Cerebellar cortex (tissue), 1 donor: ENCODE results near the gene KRTAP2-4.
"Not testable (repeated sequence)": the region's sequence is repeated elsewhere in the genome, so short reads cannot be mapped to it uniquely, and the experiment has no call there.

ENCODE experiments used
- DNase-seq: peaks from one replicate; pipeline ENCODE4 v3.0.0-alpha.2; 2015; ENCODE audit warnings: low spot score

Gene KRTAP2-4, protein sequence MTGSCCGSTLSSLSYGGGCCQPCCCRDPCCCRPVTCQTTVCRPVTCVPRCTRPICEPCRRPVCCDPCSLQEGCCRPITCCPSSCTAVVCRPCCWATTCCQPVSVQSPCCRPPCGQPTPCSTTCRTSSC

DNA sequence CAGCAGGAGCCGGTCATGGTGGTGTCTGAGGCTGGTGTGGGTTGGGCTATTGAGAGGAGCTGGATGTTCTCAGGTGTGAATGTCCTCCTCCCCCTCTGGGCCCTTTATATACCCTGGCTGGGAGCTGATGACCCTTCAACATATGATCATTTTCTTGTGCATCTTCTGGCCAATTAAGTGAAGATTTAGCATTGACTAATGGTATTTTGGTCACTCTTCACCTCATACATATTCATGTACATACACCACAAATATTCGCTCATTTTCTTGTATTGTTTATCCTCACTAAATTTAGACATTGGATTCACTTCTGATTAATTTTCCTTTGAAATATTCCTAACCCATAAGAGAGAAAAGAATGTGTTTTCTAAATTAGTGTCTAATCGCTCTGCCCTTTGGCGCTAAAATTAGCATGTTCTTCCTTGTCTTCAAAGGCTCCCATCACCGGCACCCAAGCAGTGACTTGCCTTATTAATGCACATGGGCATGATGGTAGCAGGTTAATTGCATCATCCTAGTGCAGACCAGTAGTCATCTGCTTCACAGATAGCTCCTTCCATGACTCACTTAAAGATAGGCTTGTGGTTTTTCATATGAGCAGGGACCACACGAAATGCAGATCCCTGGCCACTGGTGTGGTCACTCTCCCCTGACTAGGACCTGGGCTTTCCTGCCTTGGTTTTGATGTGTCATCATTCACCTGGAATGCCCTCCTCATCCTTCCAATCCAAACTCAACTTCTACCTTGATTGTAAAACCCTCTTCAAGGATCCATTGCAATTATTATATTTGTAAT, at the start of gene KRTAP2-4:
TSS of gene KRTAP2-4 (minus strand) at position 51 of the 796 bp plus-strand sequence. CDS start at position 17, 34 bp downstream.
- DNase-seq = no peak

DNA sequence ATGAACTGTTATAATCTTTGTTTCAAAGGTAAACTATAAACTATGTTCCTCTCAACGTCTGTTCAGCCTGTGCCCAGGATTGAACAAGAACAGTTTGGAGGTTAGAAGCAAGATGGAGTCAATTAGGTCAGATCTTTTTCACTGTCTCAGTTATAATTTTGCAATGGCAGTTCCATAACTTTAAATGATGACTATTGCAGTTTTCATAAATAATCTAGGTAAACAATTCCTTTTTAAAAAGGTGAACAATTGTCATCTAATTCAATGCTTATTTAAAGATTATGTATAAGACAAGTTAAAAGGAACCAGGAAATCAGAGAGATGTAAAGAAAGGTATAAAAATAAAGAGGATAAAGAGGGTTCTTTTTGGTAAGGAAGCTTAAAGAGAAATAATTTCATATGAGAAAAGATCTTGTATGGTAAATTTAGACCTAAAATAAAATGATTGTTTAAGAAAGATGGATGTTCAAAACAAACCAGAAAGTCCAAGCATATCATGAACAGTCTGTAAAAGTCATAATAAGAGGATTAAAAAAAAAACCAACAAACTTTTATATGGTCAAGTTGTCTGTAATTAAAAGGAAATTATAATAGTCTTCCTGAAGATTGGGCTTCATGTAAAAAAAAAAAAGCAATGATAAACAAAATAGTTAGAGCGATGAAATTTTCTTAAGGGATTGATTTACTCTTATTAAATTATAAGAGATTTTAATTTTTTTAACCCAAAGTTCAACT, 45.6 kb upstream of the KRTAP2-4 start:
- DNase-seq = no peak

DNA sequence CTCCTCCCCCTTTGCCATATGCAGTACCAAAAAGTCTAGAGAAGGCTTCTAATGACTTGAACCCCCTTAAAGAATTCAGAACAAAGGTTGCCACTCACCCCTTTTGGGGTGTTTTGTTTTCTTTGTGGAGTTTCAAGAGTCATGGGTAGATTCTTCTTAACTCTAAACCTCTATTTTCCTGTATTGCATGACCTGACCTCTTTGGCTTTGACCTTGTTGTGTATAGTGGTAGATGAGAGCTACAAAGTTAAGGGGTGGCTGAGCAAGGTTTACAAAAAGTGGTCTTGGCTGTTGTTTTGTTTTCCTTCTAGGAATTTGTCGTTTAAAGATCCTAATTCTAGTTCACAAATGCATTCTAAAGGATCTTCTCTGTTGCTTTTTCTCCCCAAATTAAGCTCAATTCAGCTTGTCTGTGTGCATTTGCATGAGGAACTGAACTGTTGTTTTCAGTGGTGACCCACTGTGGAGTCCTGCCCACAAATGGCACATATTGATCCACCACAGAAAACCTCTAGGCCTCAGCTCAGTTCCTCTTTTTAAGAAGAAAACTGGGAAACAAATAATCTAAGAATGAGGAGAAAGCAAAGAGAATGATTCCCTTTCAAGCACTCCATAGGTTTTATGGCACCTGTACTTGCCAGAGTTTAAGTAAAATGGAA, 43.2 kb upstream of the KRTAP2-4 start:
- not testable (repeated sequence) for DNase-seq

DNA sequence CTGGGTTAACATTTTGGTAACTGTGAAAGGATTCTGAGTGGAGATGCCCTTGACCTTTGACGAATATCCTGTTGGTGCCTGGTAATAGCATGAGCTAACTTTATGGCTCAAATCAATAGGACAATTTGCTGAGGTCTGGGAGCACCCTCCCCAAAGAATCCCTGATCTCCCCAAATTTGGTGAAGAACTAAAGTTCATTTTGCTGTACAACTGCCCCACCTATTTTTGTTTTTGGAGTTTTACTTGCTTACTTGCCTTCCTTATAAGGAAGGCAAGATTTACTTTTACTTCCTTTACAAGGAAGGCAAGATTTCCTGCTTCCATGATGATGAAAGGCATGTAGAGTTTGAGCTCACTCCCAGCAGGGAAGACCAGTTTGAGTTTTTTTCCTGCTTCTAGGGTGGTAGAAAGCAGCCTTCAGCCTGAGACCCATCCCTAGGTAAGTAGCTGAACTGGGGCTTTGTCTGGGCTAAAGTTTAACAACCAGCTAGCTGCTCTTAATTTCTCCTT, 42.3 kb upstream of the KRTAP2-4 start:
- DNase-seq = no peak

DNA sequence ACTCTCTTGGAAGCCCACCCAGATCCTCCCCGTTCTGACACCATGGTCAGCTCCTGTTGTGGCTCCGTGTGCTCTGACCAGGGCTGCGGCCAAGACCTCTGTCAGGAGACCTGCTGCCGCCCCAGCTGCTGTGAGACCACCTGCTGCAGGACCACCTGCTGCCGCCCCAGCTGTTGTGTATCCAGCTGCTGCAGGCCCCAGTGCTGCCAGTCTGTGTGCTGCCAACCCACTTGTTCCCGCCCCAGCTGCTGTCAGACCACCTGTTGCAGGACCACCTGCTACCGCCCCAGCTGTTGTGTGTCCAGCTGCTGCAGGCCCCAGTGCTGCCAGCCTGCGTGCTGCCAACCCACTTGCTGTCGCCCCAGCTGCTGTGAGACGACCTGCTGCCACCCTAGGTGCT, 39.7 kb upstream of the KRTAP2-4 start, which contains the start of gene KRTAP4-9:
TSS of gene KRTAP4-9 (plus strand) at position 43 of the 400 bp plus-strand sequence. CDS start at position 43, 0 bp downstream.
- DNase-seq = not testable (repeated sequence)

DNA sequence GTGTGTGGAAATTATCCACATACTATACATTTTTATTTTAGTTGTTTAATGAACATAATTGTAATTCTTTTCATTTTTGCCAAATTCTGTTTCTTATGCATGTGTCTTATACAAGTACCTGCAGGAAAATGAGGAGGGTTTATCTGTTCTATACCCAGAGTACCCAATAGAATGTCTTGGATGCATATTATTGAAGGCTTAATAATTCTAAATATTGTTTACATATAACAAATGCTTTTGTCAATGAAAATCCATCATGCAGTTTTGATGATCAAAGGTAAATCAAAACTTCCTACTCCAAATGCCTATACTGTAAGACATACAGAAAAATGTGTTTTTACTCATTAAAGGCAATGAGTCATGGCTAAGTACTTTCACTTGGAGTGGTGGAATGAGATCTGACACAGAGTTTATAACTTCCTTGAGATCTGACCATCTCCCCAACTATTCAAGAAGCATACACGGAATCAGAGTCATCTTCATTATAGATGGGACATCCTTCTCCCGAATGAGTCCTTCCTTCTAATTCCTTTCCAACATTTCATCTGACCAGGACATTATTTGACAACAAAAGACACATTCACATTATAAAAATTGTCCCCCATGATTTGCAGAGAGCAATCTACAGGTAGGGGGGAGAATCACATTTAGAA, 38.8 kb upstream of the KRTAP2-4 start:
- DNase-seq = not testable (repeated sequence)

DNA sequence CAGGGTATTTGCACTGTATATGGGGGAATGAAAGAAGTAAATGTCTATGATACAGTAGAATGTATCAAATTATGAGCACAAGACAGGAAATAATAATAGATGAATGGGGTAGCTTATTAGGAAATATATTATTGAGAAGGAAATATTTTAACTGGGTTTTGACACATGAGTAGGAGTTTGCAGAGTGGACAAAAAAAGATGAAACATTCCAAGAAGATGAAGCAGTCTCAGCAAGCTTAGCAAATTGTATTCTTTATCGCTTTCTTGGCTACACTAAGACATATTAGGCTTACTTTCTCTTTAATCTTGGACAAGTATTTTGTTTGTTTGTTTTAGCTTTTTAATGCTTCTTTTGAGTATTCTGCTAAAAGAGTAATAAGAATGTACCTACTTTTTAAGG, 38.2 kb upstream of the KRTAP2-4 start:
- no peak for DNase-seq

DNA sequence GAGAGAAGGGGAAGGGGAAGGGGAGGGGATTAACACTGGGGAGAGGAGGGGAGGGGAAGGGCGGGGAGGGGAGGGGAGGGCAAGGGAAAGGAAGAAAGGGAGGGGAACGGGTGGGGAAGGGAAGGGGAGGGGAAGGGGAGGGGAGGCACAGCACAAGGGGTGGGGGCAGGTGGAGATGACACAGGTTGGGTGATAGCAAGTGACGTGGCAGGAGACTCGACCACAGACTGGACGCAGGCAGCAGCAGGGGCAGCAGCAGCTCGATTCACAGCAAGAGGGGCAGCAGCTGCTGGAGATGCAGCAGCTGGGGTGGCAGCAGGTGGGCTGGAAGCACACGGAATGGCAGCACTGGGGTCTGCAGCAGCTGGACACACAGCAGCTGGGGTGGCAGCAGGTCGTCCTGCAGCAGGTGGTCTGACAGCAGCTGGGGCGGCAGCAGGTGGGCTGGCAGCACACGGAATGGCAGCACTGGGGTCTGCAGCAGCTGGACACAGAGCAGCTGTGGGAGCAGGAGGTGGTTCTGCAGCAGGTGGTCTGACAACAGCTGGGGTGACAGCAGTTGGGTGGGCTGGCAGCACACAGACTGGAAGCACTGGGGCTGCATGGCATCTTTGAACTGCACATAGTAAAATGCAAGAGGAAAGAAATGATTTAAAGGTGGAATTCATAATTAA, 36.0 kb upstream of the KRTAP2-4 start, which contains the start of gene KRTAP4-16:
TSS of gene KRTAP4-16 (minus strand) at position 624 of the 674 bp plus-strand sequence. CDS start at position 624, 0 bp downstream.
- DNase-seq = no peak

DNA sequence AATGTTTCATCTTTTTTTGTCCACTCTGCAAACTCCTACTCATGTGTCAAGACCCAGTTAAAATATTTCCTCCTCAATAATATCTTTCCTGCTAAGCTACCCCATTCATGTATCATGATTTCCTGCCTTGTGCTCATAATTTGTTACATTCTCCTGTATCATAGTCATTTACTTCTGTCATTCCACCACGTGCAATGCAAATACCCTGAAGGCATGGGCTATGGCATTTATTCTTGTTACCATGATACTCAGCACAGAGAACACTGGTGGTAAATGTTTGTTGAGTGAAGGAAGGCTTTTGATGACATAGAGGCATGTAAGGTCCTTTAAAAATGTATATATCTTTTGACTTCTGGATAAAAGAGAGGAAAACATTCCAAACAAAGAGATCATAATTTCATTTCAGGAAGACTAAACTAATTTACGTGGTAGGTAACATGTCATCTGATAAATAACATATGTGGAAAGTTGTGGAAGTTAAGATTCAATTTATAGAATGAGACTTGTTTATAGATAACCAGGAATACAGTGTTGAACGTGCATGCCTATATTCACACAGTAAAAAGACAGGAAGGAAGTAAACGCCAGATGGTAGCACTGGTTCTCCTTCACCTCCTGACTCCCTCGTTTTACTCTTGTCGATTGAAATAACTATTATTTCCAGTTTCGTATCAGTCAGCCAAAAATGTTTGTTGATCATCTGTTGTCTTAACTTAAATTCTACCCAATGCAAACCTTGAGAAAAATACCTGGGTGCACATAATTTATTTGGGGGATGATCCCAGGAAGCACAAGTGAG, 34.2 kb upstream of the KRTAP2-4 start:
- DNase-seq = not testable (repeated sequence)

DNA sequence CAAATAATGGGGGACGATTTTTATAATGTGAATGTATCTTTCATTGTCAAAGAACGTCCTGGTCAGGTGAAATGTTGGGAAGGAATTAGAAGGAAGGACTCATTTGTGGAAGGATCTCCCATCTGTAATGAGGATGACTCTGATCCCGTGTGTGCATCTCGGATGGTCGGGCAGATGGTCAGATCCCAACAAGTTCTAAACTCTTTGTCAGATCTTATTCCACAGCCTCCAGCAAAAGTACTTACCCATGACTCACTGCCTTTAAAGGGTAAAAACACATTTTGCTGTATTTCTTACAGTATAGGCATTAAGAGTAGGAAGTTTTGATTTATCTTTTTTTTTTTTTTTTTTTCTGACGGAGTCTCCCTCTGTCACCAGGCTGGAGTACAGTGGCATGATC, 32.8 kb upstream of the KRTAP2-4 start:
- DNase-seq = no peak

DNA sequence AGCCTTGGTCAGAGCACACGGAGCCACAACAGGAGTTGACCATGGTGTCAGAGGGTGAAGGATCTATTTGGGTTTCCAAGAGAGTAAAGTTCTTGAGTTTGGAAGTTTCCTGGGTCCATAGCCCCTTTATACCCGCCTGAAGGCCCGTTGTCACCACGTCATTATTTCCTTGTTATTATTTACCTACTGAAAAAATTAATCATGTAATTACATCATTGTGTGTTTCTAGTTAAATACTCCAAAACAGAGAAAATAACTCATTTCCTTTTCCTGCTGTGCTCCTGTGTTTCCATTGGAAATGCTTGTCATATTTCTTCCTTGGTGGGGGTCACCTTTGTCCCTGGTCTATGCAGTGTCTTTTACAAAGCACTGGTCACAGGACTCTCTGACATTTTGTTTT, 32.4 kb upstream of the KRTAP2-4 start, which contains the start of gene KRTAP4-8:
TSS of gene KRTAP4-8 (minus strand) at position 101 of the 400 bp plus-strand sequence. CDS start at position 43, 58 bp downstream.
- DNase-seq = no peak

DNA sequence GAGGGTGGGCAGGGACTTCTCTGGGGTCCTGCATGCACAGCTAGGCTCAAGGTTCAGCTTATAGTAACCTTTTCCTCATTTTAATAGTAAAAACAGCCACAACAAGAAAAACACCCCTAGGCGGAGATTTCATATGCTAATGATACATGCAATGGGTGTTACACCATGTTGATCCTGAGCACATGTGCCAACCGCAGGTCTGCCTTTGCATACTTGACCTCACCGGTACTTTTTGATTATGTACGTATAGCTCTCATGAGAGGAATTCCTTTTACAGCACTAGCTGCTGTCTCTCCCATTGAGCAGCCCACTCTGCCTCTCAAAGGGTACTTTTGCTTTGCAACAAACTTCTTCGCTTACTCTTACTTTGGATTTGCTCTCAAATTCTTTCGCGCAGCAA, 30.4 kb upstream of the KRTAP2-4 start:
- no peak for DNase-seq

DNA sequence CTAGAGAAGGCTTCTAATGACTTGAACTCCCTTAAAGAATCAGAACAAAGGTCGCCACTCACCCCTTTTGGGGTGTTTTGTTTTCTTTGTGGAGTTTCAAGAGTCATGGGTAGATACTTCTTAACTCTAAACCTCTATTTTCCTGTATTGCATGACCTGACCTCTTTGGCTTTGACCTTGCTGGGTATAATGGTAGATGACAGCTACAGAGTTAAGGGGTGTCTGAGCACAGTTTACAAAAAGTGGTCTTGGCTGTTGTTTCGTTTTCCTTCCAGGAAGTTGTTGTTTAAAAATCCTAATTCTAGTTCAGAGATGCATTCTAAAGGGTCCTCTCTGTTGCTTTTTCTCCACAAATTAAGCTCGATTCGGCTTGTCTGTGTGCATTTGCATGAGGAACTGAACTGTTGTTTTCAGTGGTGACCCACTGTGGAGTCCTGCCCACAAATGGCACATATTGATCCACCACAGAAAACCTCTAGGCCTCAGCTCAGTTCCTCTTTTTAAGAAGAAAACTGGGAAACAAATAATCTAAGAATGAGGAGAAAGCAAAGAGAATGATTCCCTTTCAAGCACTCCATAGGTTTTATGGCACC, 23.2 kb upstream of the KRTAP2-4 start:
- not testable (repeated sequence) for DNase-seq

DNA sequence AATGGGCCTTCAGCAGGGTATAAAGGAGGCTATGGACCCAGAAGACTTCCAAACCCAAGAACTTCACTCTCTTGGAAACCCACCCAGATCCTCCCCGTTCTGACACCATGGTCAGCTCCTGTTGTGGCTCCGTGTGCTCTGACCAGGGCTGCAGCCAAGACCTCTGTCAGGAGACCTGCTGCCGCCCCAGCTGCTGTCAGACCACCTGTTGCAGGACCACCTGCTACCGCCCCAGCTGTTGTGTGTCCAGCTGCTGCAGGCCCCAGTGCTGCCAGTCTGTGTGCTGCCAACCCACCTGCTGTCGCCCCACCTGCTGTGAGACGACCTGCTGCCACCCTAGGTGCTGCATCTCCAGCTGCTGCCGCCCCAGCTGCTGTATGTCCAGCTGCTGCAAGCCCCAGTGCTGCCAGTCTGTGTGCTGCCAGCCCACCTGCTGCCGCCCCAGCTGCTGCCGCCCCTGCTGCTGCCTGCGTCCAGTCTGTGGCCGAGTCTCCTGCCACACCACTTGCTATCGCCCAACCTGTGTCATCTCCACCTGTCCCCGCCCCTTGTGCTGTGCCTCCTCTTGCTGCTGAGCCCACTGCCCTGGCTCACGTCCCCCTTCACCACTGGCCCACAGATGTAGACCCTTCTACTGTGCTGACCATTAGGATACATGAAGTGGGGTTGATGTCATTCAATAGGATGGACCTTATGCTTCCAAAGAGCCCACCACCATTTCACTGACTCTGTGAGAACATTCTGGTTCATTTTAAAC, 18.6 kb upstream of the KRTAP2-4 start, which contains the start of gene KRTAP4-7:
TSS of gene KRTAP4-7 (plus strand) at position 51 of the 757 bp plus-strand sequence. CDS start at position 108, 57 bp downstream.
- DNase-seq = not testable (repeated sequence)

DNA sequence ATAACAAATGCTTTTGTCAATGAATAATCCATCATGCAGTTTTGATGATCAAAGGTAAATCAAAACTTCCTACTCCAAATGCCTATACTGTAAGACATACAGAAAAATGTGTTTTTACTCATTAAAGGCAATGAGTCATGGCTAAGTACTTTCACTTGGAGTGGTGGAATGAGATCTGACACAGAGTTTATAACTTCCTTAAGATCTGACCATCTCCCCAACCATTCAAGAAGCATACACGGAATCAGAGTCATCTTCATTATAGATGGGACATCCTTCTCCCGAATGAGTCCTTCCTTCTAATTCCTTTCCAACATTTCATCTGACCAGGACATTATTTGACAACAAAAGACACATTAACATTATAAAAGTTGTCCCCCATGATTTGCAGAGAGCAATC, 17.7 kb upstream of the KRTAP2-4 start:
- not testable (repeated sequence) for DNase-seq

DNA sequence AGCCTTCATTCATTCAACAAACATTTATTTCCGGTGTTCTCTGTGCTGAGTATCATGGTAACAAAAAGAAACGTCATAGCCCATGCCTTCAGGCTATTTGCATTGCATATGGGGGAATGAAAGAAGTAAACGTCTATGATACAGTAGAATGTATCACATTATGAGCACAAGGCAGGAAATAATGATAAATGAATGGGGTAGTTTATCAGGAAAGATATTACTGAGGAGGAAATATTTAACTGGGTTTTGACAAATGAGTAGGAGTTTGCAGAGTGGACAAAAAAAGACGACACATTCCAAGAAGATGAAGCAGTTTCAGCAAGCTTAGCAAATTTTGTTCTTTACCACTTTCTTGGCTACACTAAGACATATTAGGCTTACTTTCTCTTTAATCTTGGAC, 16.9 kb upstream of the KRTAP2-4 start:
- DNase-seq = no peak

DNA sequence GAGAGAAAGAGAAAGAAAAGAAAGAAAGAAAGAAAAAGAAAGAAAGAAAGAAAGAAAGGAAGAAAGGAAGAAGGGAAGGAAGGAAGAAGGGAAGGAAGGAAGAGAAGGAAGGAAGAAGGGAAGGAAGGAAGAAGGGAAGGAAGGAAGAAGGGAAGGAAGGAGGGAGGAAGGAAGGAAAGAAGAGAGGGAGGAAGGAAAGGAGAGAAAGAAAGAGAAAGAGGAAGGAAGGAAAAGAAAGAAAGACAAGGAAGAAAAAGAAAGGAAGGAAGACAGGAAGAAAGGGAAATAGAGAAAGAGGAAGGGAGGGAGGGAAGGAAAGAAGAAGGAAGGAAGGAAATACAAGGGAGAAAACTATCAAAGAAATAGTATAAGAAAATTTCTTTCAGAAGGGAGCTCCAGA, 11.1 kb upstream of the KRTAP2-4 start:
- DNase-seq = no peak

DNA sequence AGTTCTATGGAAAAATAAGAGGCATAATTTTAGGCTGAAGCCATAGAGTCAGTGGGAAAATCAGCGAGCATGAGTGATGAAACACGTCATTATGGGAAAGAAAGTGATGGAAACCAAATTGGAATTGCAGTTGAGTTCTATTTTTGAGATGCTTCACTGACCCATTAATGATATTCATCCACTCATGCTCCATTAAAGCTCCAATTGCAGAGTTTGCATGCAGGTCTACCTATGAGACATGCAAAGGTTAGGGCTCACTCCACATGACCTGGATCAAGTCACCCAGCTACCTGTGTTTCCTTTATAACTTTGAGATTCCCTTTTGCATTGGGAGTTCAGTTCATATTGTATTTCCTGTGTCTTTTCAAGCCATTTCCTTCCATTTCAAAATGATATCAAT, 8.0 kb upstream of the KRTAP2-4 start:
- DNase-seq = no peak
